MM.1S (cell line): ENCODE data around the gene SCAMP3.
A peak's percentile ranks its signal among the peaks of the same experiment; 100 is the strongest.

Source experiments
- DNase-seq: peaks from one replicate; pipeline ENCODE4 v3.0.0-alpha.2; 2015
- H2AFZ ChIP-seq: fragments of 300-600 bp; sonication (generic); 2 replicates; pipeline ENCODE4 v1.6.0; 2016; ENCODE audit warnings: antibody characterized with exemption, low read length
- H3F3A ChIP-seq: fragments of 300-600 bp; sonication (generic); 2 replicates; pipeline ENCODE4 v1.6.1; 2016; ENCODE audit warnings: mild to moderate bottlenecking, antibody characterized with exemption, low read length, moderate library complexity, mixed read lengths; ENCODE audit not compliant: insufficient read depth
- H3K27ac ChIP-seq: fragments of 300-600 bp; sonication (generic); 2 replicates; pipeline ENCODE4 v1.5.1; 2016; ENCODE audit warnings: mild to moderate bottlenecking, low read length
- H3K27me3 ChIP-seq: fragments of 300-600 bp; sonication (generic); replicated peaks from 2 replicates; pipeline ENCODE4 v1.6.0; 2016; ENCODE audit warnings: low read length; ENCODE audit not compliant: insufficient read depth
- H3K36me3 ChIP-seq: fragments of 300-600 bp; sonication (generic); replicated peaks from 2 replicates; pipeline ENCODE4 v1.6.1; 2016; ENCODE audit warnings: mild to moderate bottlenecking, low read length, mixed read lengths; ENCODE audit not compliant: insufficient read depth
- H3K4me1 ChIP-seq: fragments of 300-600 bp; sonication (generic); 2 replicates; pipeline ENCODE4 v1.6.1; 2016; ENCODE audit warnings: low read length, mixed read lengths
- H3K4me2 ChIP-seq: fragments of 300-600 bp; sonication (generic); 2 replicates; pipeline ENCODE4 v1.6.0; 2016; ENCODE audit warnings: low read depth, low read length
- H3K4me3 ChIP-seq: fragments of 300-600 bp; sonication (generic); 2 replicates; pipeline ENCODE4 v1.5.1; 2016; ENCODE audit warnings: low read length, mixed read lengths
- H3K79me2 ChIP-seq: fragments of 300-600 bp; sonication (generic); 2 replicates; pipeline ENCODE4 v1.6.1; 2016; ENCODE audit warnings: mixed run types, low read length, mixed read lengths
- H3K9ac ChIP-seq: fragments of 300-600 bp; sonication (generic); 2 replicates; pipeline ENCODE4 v1.6.1; 2016; ENCODE audit warnings: low read length, mixed read lengths
- H3K9me2 ChIP-seq: fragments of 300-600 bp; sonication (generic); replicated peaks from 2 replicates; pipeline ENCODE4 v1.6.1; 2016; ENCODE audit warnings: mild to moderate bottlenecking, low read length, mixed read lengths; ENCODE audit not compliant: insufficient read depth
- H3K9me3 ChIP-seq: fragments of 300-600 bp; sonication (generic); replicated peaks from 2 replicates; pipeline ENCODE4 v1.6.1; 2016; ENCODE audit warnings: mild to moderate bottlenecking, low read length, mixed read lengths; ENCODE audit not compliant: insufficient read depth
- H4K20me1 ChIP-seq: fragments of 300-600 bp; sonication (generic); 2 replicates; pipeline ENCODE4 v1.6.1; 2016; ENCODE audit warnings: mild to moderate bottlenecking, low read length, moderate library complexity, mixed read lengths; ENCODE audit not compliant: insufficient read depth
- EZH2 ChIP-seq: fragments of 300-600 bp; sonication (generic); optimal IDR thresholded peaks from 2 replicates; pipeline ENCODE3; 2017; ENCODE audit warnings: low read depth, mild to moderate bottlenecking, antibody characterized with exemption, low read length, mixed read lengths
- EZH2phosphoT487 ChIP-seq: fragments of 300-600 bp; sonication (generic); IDR thresholded peaks from 2 replicates; pipeline ENCODE4 v1.6.1; 2018; ENCODE audit warnings: antibody characterized with exemption, low read length
- TF ChIP-seq, protein P1 (sequence below): fragments of 300-600 bp; sonication (generic); IDR thresholded peaks from 2 replicates; pipeline ENCODE4 v1.5.1; 2016; ENCODE audit warnings: antibody characterized with exemption, low read length, mixed read lengths

The SCAMP3 gene

DNA sequence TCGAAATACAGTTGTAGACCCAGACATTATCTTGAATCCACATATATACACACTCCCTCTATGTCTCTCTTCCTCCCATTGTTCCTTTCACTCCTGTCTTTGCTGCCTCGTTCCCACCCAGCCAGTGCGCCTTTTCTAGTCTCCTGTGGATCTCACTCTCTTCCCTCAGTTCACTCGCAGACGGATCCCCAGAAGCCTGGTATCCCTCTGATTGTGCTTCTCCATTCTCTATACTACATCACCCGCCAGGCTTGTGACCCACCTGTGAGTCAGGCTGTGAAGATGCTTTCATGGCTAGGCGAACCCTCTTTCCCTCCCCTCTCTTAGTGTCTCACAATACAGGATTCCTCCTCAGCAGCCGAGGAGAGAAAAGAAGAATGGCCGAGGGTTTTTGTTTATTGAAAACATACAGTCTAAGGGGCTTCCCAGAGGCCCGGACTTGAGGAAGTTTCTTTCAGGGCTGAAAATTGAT lies 16.6 kb upstream of the SCAMP3 start:
- Histone ChIP-seq H3K79me2 (peaks cover 2% of the 10 kb centered on the region), H3K27ac (no peak overlapping the region), H3K4me1 (peaks cover 13% of the 10 kb centered on the region), H3K36me3 (no peaks in the 10 kb centered on the region), H3K27me3 (no peaks in the 10 kb centered on the region), H3K4me3 (peak overlapping the region; percentile 76; the same call in 1 of the 2 replicates), H4K20me1 (no peaks in the 10 kb centered on the region), H3K4me2 (peak overlapping the region; percentile 99), H3F3A (peaks cover 19% of the 10 kb centered on the region), H3K9ac (no peak overlapping the region), H2AFZ (peak overlapping the region; percentile 83; the same call in 1 of the 2 replicates), H3K9me3 (no peaks in the 10 kb centered on the region), H3K9me2 (no peaks in the 10 kb centered on the region)
- DNase-seq, result no peak
- TF ChIP-seq EZH2, result no peak
- no peak for TF ChIP-seq EZH2phosphoT487
- TF ChIP-seq, protein P1, sequence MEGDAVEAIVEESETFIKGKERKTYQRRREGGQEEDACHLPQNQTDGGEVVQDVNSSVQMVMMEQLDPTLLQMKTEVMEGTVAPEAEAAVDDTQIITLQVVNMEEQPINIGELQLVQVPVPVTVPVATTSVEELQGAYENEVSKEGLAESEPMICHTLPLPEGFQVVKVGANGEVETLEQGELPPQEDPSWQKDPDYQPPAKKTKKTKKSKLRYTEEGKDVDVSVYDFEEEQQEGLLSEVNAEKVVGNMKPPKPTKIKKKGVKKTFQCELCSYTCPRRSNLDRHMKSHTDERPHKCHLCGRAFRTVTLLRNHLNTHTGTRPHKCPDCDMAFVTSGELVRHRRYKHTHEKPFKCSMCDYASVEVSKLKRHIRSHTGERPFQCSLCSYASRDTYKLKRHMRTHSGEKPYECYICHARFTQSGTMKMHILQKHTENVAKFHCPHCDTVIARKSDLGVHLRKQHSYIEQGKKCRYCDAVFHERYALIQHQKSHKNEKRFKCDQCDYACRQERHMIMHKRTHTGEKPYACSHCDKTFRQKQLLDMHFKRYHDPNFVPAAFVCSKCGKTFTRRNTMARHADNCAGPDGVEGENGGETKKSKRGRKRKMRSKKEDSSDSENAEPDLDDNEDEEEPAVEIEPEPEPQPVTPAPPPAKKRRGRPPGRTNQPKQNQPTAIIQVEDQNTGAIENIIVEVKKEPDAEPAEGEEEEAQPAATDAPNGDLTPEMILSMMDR, result no peak; the same call in 1 of the 2 replicates

DNA sequence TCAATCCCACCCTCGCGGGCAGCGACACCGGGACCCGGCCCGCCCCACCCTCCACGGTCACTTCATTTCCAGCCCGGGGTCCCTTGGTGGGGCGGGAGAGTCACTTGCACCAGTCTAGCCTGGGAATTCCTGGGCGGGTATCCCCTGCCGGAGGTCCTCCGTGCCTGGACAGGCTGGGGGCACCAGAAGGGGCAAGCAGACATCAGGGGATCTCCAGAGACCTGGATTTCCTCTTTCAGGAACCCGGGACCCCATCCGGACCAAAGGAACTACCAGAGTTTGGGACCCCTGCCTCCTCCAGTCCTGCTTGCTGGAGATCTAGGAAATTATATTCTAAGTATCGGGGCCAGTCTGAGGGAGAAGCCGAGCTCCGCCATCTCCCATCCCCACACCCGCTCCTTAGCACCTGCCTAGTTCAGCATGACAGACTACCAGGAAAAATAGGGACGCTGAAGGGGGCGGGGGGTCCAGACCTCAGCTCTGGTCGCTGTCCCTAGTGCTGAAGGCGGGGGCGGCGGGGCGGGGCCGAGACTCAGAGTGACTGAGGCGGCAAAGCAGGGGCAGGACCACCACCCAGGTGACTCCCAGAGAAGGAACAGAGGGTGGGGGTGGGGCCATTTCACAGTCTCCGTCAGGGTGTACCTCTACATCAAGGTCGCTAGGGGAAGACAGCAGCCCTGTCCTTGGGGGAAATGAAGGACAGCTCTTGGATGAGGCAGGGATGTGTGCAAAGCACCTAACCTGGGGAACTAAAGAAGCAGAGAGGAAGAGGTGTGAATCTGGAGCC lies 15.9 kb upstream of the SCAMP3 start:
- Histone ChIP-seq H4K20me1 (no peaks in the 10 kb centered on the region), H3K27ac (no peak overlapping the region), H3K4me2 (peak overlapping the region; percentile 99), H3F3A (peaks cover 22% of the 10 kb centered on the region), H3K9me2 (no peaks in the 10 kb centered on the region), H3K36me3 (no peaks in the 10 kb centered on the region), H3K27me3 (no peaks in the 10 kb centered on the region), H3K4me1 (peaks cover 16% of the 10 kb centered on the region), H3K9me3 (no peaks in the 10 kb centered on the region), H2AFZ (peak overlapping the region; percentile 83), H3K4me3 (peak overlapping the region; percentile 76), H3K79me2 (peaks cover 6% of the 10 kb centered on the region), H3K9ac (peak overlapping the region; percentile 20; the same call in 1 of the 2 replicates)
- TF ChIP-seq, protein P1, result peak; percentile 71
- no peak for TF ChIP-seq EZH2phosphoT487
- peak; percentile 73 for DNase-seq

DNA sequence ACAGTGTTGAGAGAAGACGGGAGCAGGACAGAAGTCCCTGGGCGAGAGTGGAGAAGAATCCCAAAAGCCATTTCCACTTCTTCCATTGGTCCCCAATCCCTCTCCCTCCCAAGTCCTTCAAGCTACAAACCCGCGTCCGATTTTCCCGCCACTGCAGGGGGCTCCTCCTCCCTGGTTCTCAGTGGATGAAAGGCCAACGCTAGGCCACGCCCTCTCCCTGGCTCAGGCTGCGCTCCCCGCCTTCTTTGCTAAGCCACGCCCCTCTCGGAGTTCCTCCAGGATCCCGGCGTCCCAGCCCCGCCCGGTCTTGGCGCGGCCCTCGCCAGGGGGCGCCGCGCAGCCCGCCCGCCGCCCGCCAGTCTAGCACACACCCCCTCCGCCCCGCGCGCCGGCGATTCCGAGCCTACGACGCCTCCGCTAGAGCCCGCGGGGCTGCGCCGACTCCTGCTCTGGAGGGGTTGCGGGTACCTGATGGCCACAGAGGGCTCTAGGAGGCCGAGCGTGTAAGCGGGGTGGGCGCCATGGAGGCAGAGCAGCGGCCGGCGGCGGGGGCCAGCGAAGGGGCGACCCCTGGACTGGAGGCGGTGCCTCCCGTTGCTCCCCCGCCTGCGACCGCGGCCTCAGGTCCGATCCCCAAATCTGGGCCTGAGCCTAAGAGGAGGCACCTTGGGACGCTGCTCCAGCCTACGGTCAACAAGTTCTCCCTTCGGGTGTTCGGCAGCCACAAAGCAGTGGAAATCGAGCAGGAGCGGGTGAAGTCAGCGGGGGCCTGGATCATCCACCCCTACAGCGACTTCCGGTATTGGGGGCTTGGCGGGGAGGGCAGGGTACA lies 15.1 kb upstream of the SCAMP3 start, which contains the start of gene HCN3:
TSS of gene HCN3 (plus strand) at position 394 of the 832 bp plus-strand sequence. CDS start at position 522, 128 bp downstream.
- Histone ChIP-seq H3K27ac (no peak within 1 kb of the TSS), H3K9me3 (no peaks in the 10 kb centered on the region), H4K20me1 (no peaks in the 10 kb centered on the region), H2AFZ (peak within 1 kb of the TSS; percentile 83), H3K9ac (peak within 1 kb of the TSS; percentile 20; the same call in 1 of the 2 replicates), H3K4me2 (peak within 1 kb of the TSS; percentile 99), H3K36me3 (no peaks in the 10 kb centered on the region), H3K9me2 (no peaks in the 10 kb centered on the region), H3K79me2 (peaks cover 14% of the 10 kb centered on the region), H3K4me1 (peaks cover 16% of the 10 kb centered on the region), H3K27me3 (no peaks in the 10 kb centered on the region), H3K4me3 (peak within 1 kb of the TSS; percentile 76), H3F3A (peaks cover 25% of the 10 kb centered on the region)
- TF ChIP-seq EZH2phosphoT487 (no peak), EZH2 (no peak)
- TF ChIP-seq, protein P1, result peak; percentile 78
- DNase-seq, result peak; percentile 99
